CD4-positive, alpha-beta T cell treated with Interleukin-10 for 1 hour (primary cell): ENCODE measurements around the gene DCAF8.

Experiments
- DNase-seq: peaks from one replicate; pipeline ENCODE4 v3.0.0-alpha.2; 2020

DCAF8 gene

GRCh38 chr1:160224606-160225005 lies 37.7 kb downstream of the DCAF8 start:
- no peak for DNase-seq

- DNase-seq, result no peak
Observed at GRCh38 chr1:160222546-160222945, 39.8 kb downstream of the DCAF8 start.

- no peak for DNase-seq
Observed at GRCh38 chr1:160221089-160221488, 41.3 kb downstream of the DCAF8 start.

GRCh38 chr1:160220301-160220700 lies 42.0 kb downstream of the DCAF8 start:
- no peak for DNase-seq

GRCh38 chr1:160219062-160219929 lies 43.1 kb downstream of the DCAF8 start:
- no peak for DNase-seq

- no peak for DNase-seq
Observed at GRCh38 chr1:160217481-160218051, 44.8 kb downstream of the DCAF8 start.

GRCh38 chr1:160216301-160216700 lies 46.0 kb downstream of the DCAF8 start:
- no peak for DNase-seq

- DNase-seq, result no peak
Observed at GRCh38 chr1:160214481-160215140, 47.7 kb downstream of the DCAF8 start.

GRCh38 chr1:160211046-160211790 lies 51.1 kb downstream of the DCAF8 start:
- DNase-seq, result no peak

- no peak for DNase-seq
Observed at GRCh38 chr1:160210561-160210960, 51.8 kb downstream of the DCAF8 start.

GRCh38 chr1:160209321-160210046 lies 52.9 kb downstream of the DCAF8 start:
- no peak for DNase-seq

- DNase-seq, result no peak
Observed at GRCh38 chr1:160208557-160209320, 53.6 kb downstream of the DCAF8 start.

GRCh38 chr1:160207771-160208556 lies 54.4 kb downstream of the DCAF8 start:
- DNase-seq, result no peak

- DNase-seq, result no peak
Observed at GRCh38 chr1:160207118-160207650, 55.2 kb downstream of the DCAF8 start.

- no peak for DNase-seq
Observed at GRCh38 chr1:160206421-160207117, 55.8 kb downstream of the DCAF8 start.

GRCh38 chr1:160206036-160206389 lies 56.3 kb downstream of the DCAF8 start:
- peak; percentile 61 for DNase-seq

- DNase-seq, result peak; percentile 79
Observed at GRCh38 chr1:160205242-160206035, 56.9 kb downstream of the DCAF8 start, which contains the start of gene PEA15. Gene PEA15 (plus strand): TSS chr1:160205384. CDS start chr1:160211545, 6,161 bp downstream.

- DNase-seq, result peak; percentile 34
Observed at GRCh38 chr1:160204526-160205241, 57.7 kb downstream of the DCAF8 start.
